Bone marrow (tissue), 2 donors: ENCODE data around the gene AFF3.
"Not testable (repeated sequence)": the region's sequence is repeated elsewhere in the genome, so short reads cannot be mapped to it uniquely, and the experiment has no call there.

Source experiments
- DNase-seq, 2 donors: peaks; one replicate each; lab custom pipeline; 2025; lab: John Stamatoyannopoulos, UW

The AFF3 gene

GRCh38 chr2:99545066-99545465, 597.3 kb downstream of the AFF3 start:
- DNase-seq = no peak

- DNase-seq = no peak
Observed at GRCh38 chr2:99544608-99545007, 597.8 kb downstream of the AFF3 start.

GRCh38 chr2:99543247-99543646, 599.1 kb downstream of the AFF3 start:
- DNase-seq = no peak

GRCh38 chr2:99537910-99538485, 604.4 kb downstream of the AFF3 start:
- DNase-seq = no peak

GRCh38 chr2:99524056-99524455, 618.3 kb downstream of the AFF3 start:
- no peak for DNase-seq

GRCh38 chr2:99522157-99522556, 620.2 kb downstream of the AFF3 start:
- no peak for DNase-seq

- no peak for DNase-seq
Observed at GRCh38 chr2:99520813-99521212, 621.6 kb downstream of the AFF3 start.

- no peak for DNase-seq
Observed at GRCh38 chr2:99520195-99520594, 622.2 kb downstream of the AFF3 start.

- DNase-seq = no peak
Observed at GRCh38 chr2:99514357-99514756, 628.0 kb downstream of the AFF3 start.

- no peak for DNase-seq
Observed at GRCh38 chr2:99512181-99512591, 630.2 kb downstream of the AFF3 start.

- DNase-seq = no peak
Observed at GRCh38 chr2:99509387-99509786, 633.0 kb downstream of the AFF3 start.

- DNase-seq = no peak
Observed at GRCh38 chr2:99507937-99508818, 634.2 kb downstream of the AFF3 start.

- no peak for DNase-seq
Observed at GRCh38 chr2:99504844-99505584, 637.4 kb downstream of the AFF3 start.

- not testable (repeated sequence) for DNase-seq
Observed at GRCh38 chr2:99503662-99504416, 638.6 kb downstream of the AFF3 start.

- no peak for DNase-seq
Observed at GRCh38 chr2:99496021-99496420, 646.4 kb downstream of the AFF3 start.
